HG02759 (cell line): ENCODE data around the gene ENPP3.

ENCODE experiments used
- ATAC-seq: cut with Tn5 transposase; IDR thresholded peaks from one replicate; pipeline ENCODE4 v1.9.1; 2021; ENCODE audit warnings: mild to moderate bottlenecking, moderate library complexity; ENCODE audit not compliant: unreplicated experiment

Gene ENPP3

GRCh38 chr6:131636880-131637792 is at the start of gene ENPP3:
ENPP3 (plus strand) TSS chr6:131637302; CDS start chr6:131637385, 83 bp downstream.
- no peak for ATAC-seq

- no peak for ATAC-seq
Observed at GRCh38 chr6:131587909-131588308, 49.2 kb upstream of the ENPP3 start.

GRCh38 chr6:131588643-131589042 is 48.5 kb upstream of the ENPP3 start:
- ATAC-seq: no peak

GRCh38 chr6:131592935-131593334 is 44.2 kb upstream of the ENPP3 start:
- no peak for ATAC-seq

GRCh38 chr6:131594074-131594473 is 43.0 kb upstream of the ENPP3 start:
- no peak for ATAC-seq

GRCh38 chr6:131597446-131597845 is 39.7 kb upstream of the ENPP3 start:
- ATAC-seq: no peak

- no peak for ATAC-seq
Observed at GRCh38 chr6:131600716-131601115, 36.4 kb upstream of the ENPP3 start.

GRCh38 chr6:131602781-131603312 is 34.3 kb upstream of the ENPP3 start:
- no peak for ATAC-seq

- ATAC-seq: no peak
Observed at GRCh38 chr6:131613296-131613925, 23.7 kb upstream of the ENPP3 start.

GRCh38 chr6:131615275-131615674 is 21.8 kb upstream of the ENPP3 start:
- no peak for ATAC-seq

- ATAC-seq: peak; percentile 97
Observed at GRCh38 chr6:131627724-131628682, 9.1 kb upstream of the ENPP3 start, which contains the start of gene MED23. MED23 (minus strand) TSS chr6:131628242; CDS start chr6:131628049, 193 bp downstream.

GRCh38 chr6:131628726-131629125 is 8.4 kb upstream of the ENPP3 start:
- ATAC-seq: no peak

- no peak for ATAC-seq
Observed at GRCh38 chr6:131629651-131630050, 7.5 kb upstream of the ENPP3 start.

GRCh38 chr6:131631625-131632289 is 5.3 kb upstream of the ENPP3 start:
- ATAC-seq: no peak

GRCh38 chr6:131635384-131636340 is 1.4 kb upstream of the ENPP3 start:
- ATAC-seq: peak; percentile 94

GRCh38 chr6:131638013-131638412 is 911 bp downstream of the ENPP3 start:
- no peak for ATAC-seq

GRCh38 chr6:131640100-131640499 is 3.0 kb downstream of the ENPP3 start:
- peak; percentile 34 for ATAC-seq

- no peak for ATAC-seq
Observed at GRCh38 chr6:131640576-131640975, 3.5 kb downstream of the ENPP3 start.

GRCh38 chr6:131641554-131641953 is 4.5 kb downstream of the ENPP3 start:
- no peak for ATAC-seq
